Neural crest cell (in vitro differentiated cells): ENCODE measurements around the gene RALGPS1. TPM values are rescaled to one million over a fixed set of nuclear protein-coding genes. Genes with fewer than 3 reads are reported as not detected.
A peak's percentile ranks its signal among the peaks of the same experiment; 100 is the strongest.

Source experiments
- DNase-seq: peaks from one replicate; pipeline ENCODE4 v3.0.0; 2021; ENCODE audit warnings: low read depth, mixed read lengths, low spot score
- H3K27ac Mint-ChIP-seq: one replicate; pipeline ENCODE4 v1.8.0; 2021; ENCODE audit warnings: mild to moderate bottlenecking, mixed read lengths; ENCODE audit not compliant: unreplicated experiment
- H3K27me3 Mint-ChIP-seq: 2 replicates; pipeline ENCODE4 v1.8.0; 2021; ENCODE audit warnings: low read depth, mild to moderate bottlenecking, mixed read lengths
- H3K36me3 Mint-ChIP-seq: 2 replicates; pipeline ENCODE4 v1.8.0; 2021; ENCODE audit warnings: low read depth, mild to moderate bottlenecking, mixed read lengths
- H3K4me1 Mint-ChIP-seq: 2 replicates; pipeline ENCODE4 v1.8.0; 2021; ENCODE audit warnings: mixed read lengths
- H3K4me3 Mint-ChIP-seq: one replicate; pipeline ENCODE4 v1.8.0; 2021; ENCODE audit warnings: mild to moderate bottlenecking, mixed read lengths
- H3K9me3 Mint-ChIP-seq: 2 replicates; pipeline ENCODE4 v1.8.0; 2021; ENCODE audit warnings: mixed read lengths
- CTCF ChIP-seq: fragments of 200-600 bp; sonication (generic); conservative IDR thresholded peaks from 2 replicates; pipeline ENCODE4 v1.5.0; 2021; ENCODE audit warnings: antibody characterized with exemption, mild to moderate bottlenecking
- total RNA-seq: library from RNA; stranded (reverse); gene quantifications from 2 replicates; pipeline ENCODE4 v1.2.1, GENCODE V29; 2021

RALGPS1 gene
- total RNA-seq, 1 donor from 2014 or later: 11.7 TPM

- peaks cover 2% of the 10 kb centered on the region for H3K9me3 Mint-ChIP-seq
- H3K36me3 Mint-ChIP-seq: no peaks in the 10 kb centered on the region
- H3K4me3 Mint-ChIP-seq: no peak overlapping the region
- no peak for TF ChIP-seq CTCF
- no peak for DNase-seq
- H3K27ac Mint-ChIP-seq: no peak overlapping the region
- H3K27me3 Mint-ChIP-seq: no peaks in the 10 kb centered on the region
- peaks cover 36% of the 10 kb centered on the region for H3K4me1 Mint-ChIP-seq
Observed at GRCh38 chr9:127004946-127005769, 90.6 kb downstream of the RALGPS1 start.

DNA sequence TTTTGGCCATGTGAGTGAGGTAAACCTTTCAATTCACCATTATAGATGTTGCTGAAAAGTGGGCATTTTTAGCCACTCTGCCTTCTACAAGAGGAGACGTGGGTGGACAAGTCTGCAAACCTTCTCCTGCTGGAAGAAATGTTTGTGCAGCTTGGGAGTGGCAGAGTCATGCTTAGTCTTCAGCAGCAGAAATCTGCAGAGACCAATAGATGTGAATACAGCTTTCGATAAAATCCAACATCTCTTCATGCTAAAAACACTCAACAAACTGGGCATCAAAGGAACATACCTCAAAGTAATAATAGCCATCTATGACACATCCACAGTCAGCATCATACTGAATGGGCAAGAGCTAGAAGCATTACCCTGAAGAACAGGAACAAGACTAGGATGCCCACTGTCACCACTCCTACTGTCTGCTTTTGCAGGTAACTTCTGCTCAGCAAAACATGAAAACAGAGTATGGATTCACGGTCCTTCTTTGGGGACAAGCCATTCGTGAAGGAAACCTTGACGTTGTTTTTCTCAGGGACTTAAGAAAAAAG is 91.3 kb downstream of the RALGPS1 start:
- DNase-seq: no peak
- peaks cover 2% of the 10 kb centered on the region for H3K9me3 Mint-ChIP-seq
- no peaks in the 10 kb centered on the region for H3K27me3 Mint-ChIP-seq
- H3K4me3 Mint-ChIP-seq: no peak overlapping the region
- peaks cover 36% of the 10 kb centered on the region for H3K4me1 Mint-ChIP-seq
- no peak for TF ChIP-seq CTCF
- no peaks in the 10 kb centered on the region for H3K36me3 Mint-ChIP-seq
- H3K27ac Mint-ChIP-seq: no peak overlapping the region

- peak; percentile 48 for DNase-seq
- TF ChIP-seq CTCF: no peak
- peaks cover 2% of the 10 kb centered on the region for H3K9me3 Mint-ChIP-seq
- peaks cover 36% of the 10 kb centered on the region for H3K4me1 Mint-ChIP-seq
- peak overlapping the region; percentile 47 for H3K4me3 Mint-ChIP-seq
- H3K36me3 Mint-ChIP-seq: no peaks in the 10 kb centered on the region
- H3K27ac Mint-ChIP-seq: peak overlapping the region; percentile 32
- no peaks in the 10 kb centered on the region for H3K27me3 Mint-ChIP-seq
Observed at GRCh38 chr9:127007638-127008037, 93.1 kb downstream of the RALGPS1 start.

- Mint-ChIP-seq H3K27ac (peak overlapping the region; percentile 32), H3K4me1 (peaks cover 36% of the 10 kb centered on the region), H3K4me3 (peak overlapping the region; percentile 47), H3K9me3 (peaks cover 2% of the 10 kb centered on the region), H3K36me3 (no peaks in the 10 kb centered on the region), H3K27me3 (no peaks in the 10 kb centered on the region)
- DNase-seq: no peak
- TF ChIP-seq CTCF: no peak
Observed at GRCh38 chr9:127008076-127008475, 93.5 kb downstream of the RALGPS1 start.

GRCh38 chr9:127011772-127012171 is 97.2 kb downstream of the RALGPS1 start:
- TF ChIP-seq CTCF: no peak
- no peaks in the 10 kb centered on the region for H3K27me3 Mint-ChIP-seq
- H3K4me1 Mint-ChIP-seq: peaks cover 23% of the 10 kb centered on the region
- DNase-seq: no peak
- no peak overlapping the region for H3K4me3 Mint-ChIP-seq
- no peaks in the 10 kb centered on the region for H3K36me3 Mint-ChIP-seq
- H3K27ac Mint-ChIP-seq: no peak overlapping the region
- peaks cover 2% of the 10 kb centered on the region for H3K9me3 Mint-ChIP-seq
